AG04450 (cell line): Measurements from ENCODE around the gene PCSK1N. TPM values are rescaled to one million over a fixed set of nuclear protein-coding genes. Genes with fewer than 3 reads are reported as not detected.

ENCODE experiments used
- CTCF ChIA-PET: fragments of 300-600, 350-600 bp; formaldehyde crosslinking; extraction: SDS; loops from one replicate; lab custom pipeline; 2022; ENCODE audit warnings: antibody characterized with exemption, inconsistent platforms; lab: Charles Lee
- POLR2A ChIA-PET: fragments of 350-600 bp; formaldehyde crosslinking; extraction: SDS; loops from one replicate; lab custom pipeline; 2021; ENCODE audit warnings: antibody characterized with exemption, inconsistent platforms; lab: Yijun Ruan, JAX
- DNase-seq: peaks from one replicate; pipeline ENCODE4 v3.0.0-alpha.2; 2011; ENCODE audit warnings: low read depth, low spot score
- H3K27ac ChIP-seq: one replicate; pipeline ENCODE4 v1.5.1; 2012; ENCODE audit warnings: low read depth, low read length, control low read depth
- H3K27me3 ChIP-seq: one replicate; pipeline ENCODE4 v1.6.0; 2012; ENCODE audit warnings: low read length; ENCODE audit not compliant: control insufficient read depth, insufficient read depth
- H3K4me3 ChIP-seq: 2 replicates; pipeline ENCODE4 v1.5.1; 2011; ENCODE audit warnings: mild to moderate bottlenecking, low read depth, low read length, control low read depth
- H3K9me3 ChIP-seq: 2 replicates; pipeline ENCODE4 v1.5.1; 2012; ENCODE audit warnings: low read length; ENCODE audit not compliant: control insufficient read depth, insufficient read depth
- CTCF ChIP-seq: IDR thresholded peaks from 2 replicates; pipeline ENCODE4 v1.5.1; 2011; ENCODE audit warnings: low read depth, low read length, control low read depth, inconsistent platforms
- polyA plus RNA-seq: library from polyadenylated mRNA; depleted of rRNA; stranded (reverse); fragments of >200 nt; gene quantifications from 2 replicates; pipeline ENCODE4 v1.2.3, GENCODE V29; 2011; rRNA removed

PCSK1N gene
- polyA plus RNA-seq, 1 experiment: not detected

GRCh38 chrX:48785186-48785539 is 50.2 kb downstream of the PCSK1N start:
- no peak overlapping the region for H3K4me3 ChIP-seq
- ChIA-PET POLR2A (no interaction called here), CTCF (no interaction called here)
- no peak for DNase-seq
- no peak overlapping the region for H3K27ac ChIP-seq
- no peaks in the 10 kb centered on the region for H3K9me3 ChIP-seq
- TF ChIP-seq CTCF: no peak
- H3K27me3 ChIP-seq: peaks cover 6% of the 10 kb centered on the region

GRCh38 chrX:48784726-48785125 is 50.7 kb downstream of the PCSK1N start:
- Histone ChIP-seq H3K27ac (no peak overlapping the region), H3K27me3 (peaks cover 6% of the 10 kb centered on the region), H3K4me3 (no peak overlapping the region), H3K9me3 (no peaks in the 10 kb centered on the region)
- CTCF ChIA-PET: no interaction called here
- no peak for DNase-seq
- TF ChIP-seq CTCF: no peak
- POLR2A ChIA-PET: no interaction called here

GRCh38 chrX:48782795-48783194 is 52.6 kb downstream of the PCSK1N start:
- ChIA-PET CTCF (no interaction called here), POLR2A (no interaction called here)
- TF ChIP-seq CTCF: no peak
- Histone ChIP-seq H3K4me3 (no peak overlapping the region), H3K9me3 (no peaks in the 10 kb centered on the region), H3K27me3 (peaks cover 4% of the 10 kb centered on the region), H3K27ac (no peak overlapping the region)
- no peak for DNase-seq

GRCh38 chrX:48782216-48782615 is 53.2 kb downstream of the PCSK1N start:
- H3K27ac ChIP-seq: no peak overlapping the region
- TF ChIP-seq CTCF: no peak
- no peaks in the 10 kb centered on the region for H3K27me3 ChIP-seq
- no peaks in the 10 kb centered on the region for H3K9me3 ChIP-seq
- CTCF ChIA-PET: no interaction called here
- POLR2A ChIA-PET: no interaction called here
- H3K4me3 ChIP-seq: no peak overlapping the region
- no peak for DNase-seq

- Histone ChIP-seq H3K4me3 (no peak overlapping the region), H3K9me3 (no peaks in the 10 kb centered on the region), H3K27me3 (no peaks in the 10 kb centered on the region), H3K27ac (no peak overlapping the region)
- no peak for TF ChIP-seq CTCF
- no peak for DNase-seq
- ChIA-PET POLR2A (no interaction called here), CTCF (no interaction called here)
These were observed 53.7 kb downstream of the PCSK1N start for GRCh38 chrX:48781705-48782104.

Other genes starting within 250 kb of the PCSK1N start
- gene WDR13, start 238.1 kb downstream of the PCSK1N start, polyA plus RNA-seq: 24.1 and 50.3 TPM in 2 replicates
- gene WAS, start 151.8 kb downstream of the PCSK1N start, polyA plus RNA-seq: 0.14 TPM in 1 of 2 replicates, not detected in the other
- gene SUV39H1, start 138.9 kb downstream of the PCSK1N start, polyA plus RNA-seq: 2.4 and 3.1 TPM in 2 replicates
- not detected in 2 replicates for gene GLOD5, start 73.9 kb downstream of the PCSK1N start, polyA plus RNA-seq
- gene GATA1, start 49.0 kb downstream of the PCSK1N start, polyA plus RNA-seq: not detected in 2 replicates
- gene HDAC6, start 33.5 kb downstream of the PCSK1N start, polyA plus RNA-seq: 20.5 and 22.8 TPM in 2 replicates
- gene ERAS, start 9.1 kb downstream of the PCSK1N start, polyA plus RNA-seq: not detected in 2 replicates
- 31.2 and 42.1 TPM in 2 replicates for gene TIMM17B, start 62.2 kb upstream of the PCSK1N start, polyA plus RNA-seq
- 49.5 and 69.3 TPM in 2 replicates for gene PQBP1, start 62.3 kb upstream of the PCSK1N start, polyA plus RNA-seq
- 39.2 and 47.5 TPM in 2 replicates for gene SLC35A2, start 76.0 kb upstream of the PCSK1N start, polyA plus RNA-seq
- gene PIM2, start 83.4 kb upstream of the PCSK1N start, polyA plus RNA-seq: 3.8 TPM in 2 replicates
- gene OTUD5, start 122.0 kb upstream of the PCSK1N start, polyA plus RNA-seq: 51.3 and 52.0 TPM in 2 replicates
- gene KCND1, start 136.2 kb upstream of the PCSK1N start, polyA plus RNA-seq: 1.2 and 1.5 TPM in 2 replicates
- gene GRIPAP1, start 166.7 kb upstream of the PCSK1N start, polyA plus RNA-seq: 24.3 and 25.0 TPM in 2 replicates
- 28.4 and 42.0 TPM in 2 replicates for gene TFE3, start 207.7 kb upstream of the PCSK1N start, polyA plus RNA-seq
- gene CCDC120, start 223.4 kb upstream of the PCSK1N start, polyA plus RNA-seq: 0.83 and 1.0 TPM in 2 replicates
- gene PRAF2, start 238.4 kb upstream of the PCSK1N start, polyA plus RNA-seq: 27.6 and 41.2 TPM in 2 replicates
- gene WDR45, start 244.3 kb upstream of the PCSK1N start, polyA plus RNA-seq: 78.4 and 96.1 TPM in 2 replicates